ENCODE data around the gene TANGO6.

The TANGO6 gene

DNA sequence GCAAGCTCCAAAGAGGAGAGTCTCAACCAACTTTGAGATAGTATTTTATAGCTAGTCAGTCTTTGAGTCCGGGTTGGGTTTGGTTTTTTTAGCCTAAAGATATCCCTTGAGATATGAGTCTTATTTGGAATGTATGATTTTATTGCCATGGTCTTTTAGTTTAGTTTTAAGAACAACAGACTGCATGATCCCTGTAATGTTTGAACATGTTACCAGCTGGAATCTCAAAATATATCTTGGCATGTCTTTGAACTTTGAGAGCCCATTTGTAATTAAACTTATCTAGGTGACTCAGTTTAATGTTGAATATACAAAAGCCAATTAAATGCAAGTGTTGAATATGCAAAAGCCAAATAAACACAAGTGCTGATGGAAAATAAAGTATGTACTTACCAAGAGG, 100.6 kb downstream of the TANGO6 start:
- Mint-ChIP-seq H3K27me3 (ENCODE audit: low read depth, poor library complexity) (no peaks in the 10 kb centered on the region), H3K9me3 (peaks cover 38% of the 10 kb centered on the region), H3K36me3 (ENCODE audit: low read depth) (peaks cover 43% of the 10 kb centered on the region), H3K4me1 (no peaks in the 10 kb centered on the region), H3K27ac (no peak overlapping the region), H3K4me3 (no peak overlapping the region)
- TF ChIP-seq, protein P1, sequence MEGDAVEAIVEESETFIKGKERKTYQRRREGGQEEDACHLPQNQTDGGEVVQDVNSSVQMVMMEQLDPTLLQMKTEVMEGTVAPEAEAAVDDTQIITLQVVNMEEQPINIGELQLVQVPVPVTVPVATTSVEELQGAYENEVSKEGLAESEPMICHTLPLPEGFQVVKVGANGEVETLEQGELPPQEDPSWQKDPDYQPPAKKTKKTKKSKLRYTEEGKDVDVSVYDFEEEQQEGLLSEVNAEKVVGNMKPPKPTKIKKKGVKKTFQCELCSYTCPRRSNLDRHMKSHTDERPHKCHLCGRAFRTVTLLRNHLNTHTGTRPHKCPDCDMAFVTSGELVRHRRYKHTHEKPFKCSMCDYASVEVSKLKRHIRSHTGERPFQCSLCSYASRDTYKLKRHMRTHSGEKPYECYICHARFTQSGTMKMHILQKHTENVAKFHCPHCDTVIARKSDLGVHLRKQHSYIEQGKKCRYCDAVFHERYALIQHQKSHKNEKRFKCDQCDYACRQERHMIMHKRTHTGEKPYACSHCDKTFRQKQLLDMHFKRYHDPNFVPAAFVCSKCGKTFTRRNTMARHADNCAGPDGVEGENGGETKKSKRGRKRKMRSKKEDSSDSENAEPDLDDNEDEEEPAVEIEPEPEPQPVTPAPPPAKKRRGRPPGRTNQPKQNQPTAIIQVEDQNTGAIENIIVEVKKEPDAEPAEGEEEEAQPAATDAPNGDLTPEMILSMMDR (IDR thresholded peaks at IDR 0.05) = no peak
- DNase-seq = no peak

DNA sequence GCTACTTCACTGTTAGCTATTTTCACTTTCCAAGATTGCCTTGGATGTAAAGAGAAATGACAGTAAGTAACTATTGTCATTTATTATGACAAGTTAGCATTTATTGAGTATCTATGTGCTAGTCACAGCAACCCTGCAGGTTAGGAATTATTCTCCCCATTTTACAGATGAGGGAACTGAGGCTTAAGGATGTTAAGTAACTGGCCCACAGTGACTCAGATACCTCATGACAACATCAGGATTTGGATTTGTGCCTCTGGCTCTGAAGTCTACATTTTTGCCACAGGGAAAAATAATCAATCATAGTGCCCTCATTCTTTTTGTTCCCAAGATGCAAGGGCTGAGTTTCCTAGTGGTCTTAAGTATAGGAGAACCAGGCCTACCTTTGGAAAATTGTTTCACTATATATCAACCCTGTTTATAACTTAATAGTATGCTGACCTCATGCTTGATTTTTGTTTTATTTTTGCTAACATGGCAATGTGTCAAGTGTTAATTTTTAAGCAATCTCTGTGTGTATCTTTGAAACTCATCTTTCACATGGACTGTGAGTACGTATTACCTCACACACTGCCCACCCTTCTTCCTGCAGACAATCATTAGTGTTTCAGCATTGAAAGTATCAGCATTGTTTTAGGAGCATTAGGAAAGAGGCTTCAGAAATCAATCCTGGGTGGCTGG, 105.0 kb downstream of the TANGO6 start:
- TF ChIP-seq, protein P1 (IDR thresholded peaks at IDR 0.05) = no peak
- Mint-ChIP-seq H3K36me3 (ENCODE audit: low read depth) (peaks cover 37% of the 10 kb centered on the region), H3K4me1 (no peaks in the 10 kb centered on the region), H3K27ac (no peak overlapping the region), H3K9me3 (peaks cover 34% of the 10 kb centered on the region), H3K27me3 (ENCODE audit: low read depth, poor library complexity) (no peaks in the 10 kb centered on the region), H3K4me3 (no peak overlapping the region)
- no peak for DNase-seq

DNA sequence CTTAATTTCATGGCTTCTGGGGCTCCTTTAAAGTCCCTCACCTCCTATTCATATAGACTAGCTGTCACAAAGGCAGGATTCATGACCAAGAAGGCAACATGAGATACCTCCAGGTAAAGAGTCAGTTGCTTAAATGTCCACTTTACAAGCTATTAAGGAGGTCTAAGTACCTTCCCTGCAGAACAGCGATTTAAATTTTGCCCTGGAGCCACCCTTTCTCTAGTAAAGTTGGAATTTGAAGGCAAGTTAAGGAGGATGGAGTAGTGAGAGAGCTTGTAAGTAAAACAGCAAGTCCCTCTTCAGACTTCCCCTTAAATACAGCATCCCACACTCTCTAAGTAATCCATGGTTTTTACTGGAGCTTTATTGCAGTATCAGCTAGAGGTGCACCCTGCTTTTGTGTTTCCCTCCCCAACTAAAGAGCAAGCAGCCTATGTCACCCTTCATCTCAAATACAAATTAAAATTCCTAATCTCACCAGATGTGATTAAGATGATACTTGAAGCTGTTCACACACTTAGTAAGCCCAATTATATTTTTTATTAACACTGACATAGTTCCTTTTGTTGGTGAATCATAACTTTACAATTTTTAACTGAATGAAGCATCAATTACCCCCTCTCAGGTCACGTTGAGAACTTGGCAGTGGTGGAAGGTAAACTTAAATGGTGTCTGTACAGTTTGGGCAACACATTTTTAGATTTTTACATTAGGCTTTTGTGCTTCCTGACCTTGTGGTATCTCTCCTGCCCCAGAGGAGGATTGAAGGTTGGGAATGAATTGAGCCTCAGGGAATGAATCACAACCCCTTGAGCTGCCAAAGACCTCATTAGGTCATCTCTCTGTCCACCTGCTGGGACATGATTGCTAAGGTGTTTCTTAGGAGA, 108.9 kb downstream of the TANGO6 start:
- H3K27ac Mint-ChIP-seq = no peak overlapping the region
- H3K4me3 Mint-ChIP-seq = no peak overlapping the region
- H3K36me3 Mint-ChIP-seq (ENCODE audit: low read depth) = no peaks in the 10 kb centered on the region
- TF ChIP-seq, protein P1 (IDR thresholded peaks at IDR 0.05) = no peak
- no peaks in the 10 kb centered on the region for H3K4me1 Mint-ChIP-seq
- peaks cover 3% of the 10 kb centered on the region for H3K27me3 Mint-ChIP-seq (ENCODE audit: low read depth, poor library complexity)
- DNase-seq = no peak
- no peaks in the 10 kb centered on the region for H3K9me3 Mint-ChIP-seq

DNA sequence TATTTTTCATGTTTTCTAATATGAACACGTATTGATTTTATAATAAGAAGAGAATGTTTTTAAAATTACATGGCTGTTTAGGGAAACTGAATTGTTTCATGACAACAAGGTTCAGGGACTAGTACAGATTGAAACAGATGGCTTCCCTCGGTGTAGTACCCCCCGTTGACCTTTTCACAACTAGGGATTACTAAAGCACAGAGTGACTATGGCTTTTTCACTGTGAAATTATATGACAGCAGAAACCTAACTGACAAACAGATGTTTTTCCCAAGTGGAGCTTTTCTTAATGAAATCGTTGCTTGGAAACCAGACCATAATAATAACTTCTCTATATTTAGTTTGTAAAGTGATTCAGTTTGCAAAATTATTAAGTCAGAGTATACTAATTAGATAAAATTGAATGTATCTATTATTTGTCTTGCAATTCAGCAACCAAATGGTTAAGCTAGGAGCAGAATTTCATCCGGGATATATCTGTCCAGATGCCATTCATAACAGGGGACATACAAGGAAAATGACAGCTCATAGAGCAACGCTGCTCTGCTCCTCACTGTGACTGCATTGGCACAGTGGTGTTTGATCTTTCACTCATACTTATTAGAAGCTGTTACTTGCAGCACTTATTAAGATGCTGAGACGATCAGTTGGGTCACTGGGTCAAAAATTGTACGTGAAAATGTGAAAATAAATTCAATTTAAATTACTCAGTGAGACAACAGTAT, 111.7 kb downstream of the TANGO6 start:
- peaks cover 8% of the 10 kb centered on the region for H3K27me3 Mint-ChIP-seq (ENCODE audit: low read depth, poor library complexity)
- no peak overlapping the region for H3K4me3 Mint-ChIP-seq
- no peak for DNase-seq
- H3K9me3 Mint-ChIP-seq = no peaks in the 10 kb centered on the region
- TF ChIP-seq, protein P1 (IDR thresholded peaks at IDR 0.05) = no peak
- no peaks in the 10 kb centered on the region for H3K4me1 Mint-ChIP-seq
- H3K36me3 Mint-ChIP-seq (ENCODE audit: low read depth) = no peaks in the 10 kb centered on the region
- H3K27ac Mint-ChIP-seq = no peak overlapping the region

DNA sequence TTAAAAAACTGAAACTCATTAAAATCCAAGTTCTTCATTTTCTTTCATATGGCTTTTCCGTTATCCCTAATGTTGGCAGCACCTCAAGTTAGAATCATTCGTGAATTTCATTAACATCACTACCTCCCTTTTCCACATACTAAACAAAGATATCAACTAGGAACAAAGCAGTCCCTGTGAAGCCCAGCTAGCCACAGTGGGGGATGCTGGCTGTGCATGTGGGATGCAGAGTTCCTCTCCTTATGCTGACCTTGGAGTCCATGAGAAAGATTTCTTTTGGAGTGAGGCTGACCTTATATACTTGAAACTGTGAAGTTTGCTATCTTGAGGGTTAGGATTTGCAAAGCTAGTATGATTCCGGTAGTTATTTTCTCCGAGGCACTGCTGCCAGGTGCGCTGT, 117.6 kb downstream of the TANGO6 start:
- TF ChIP-seq, protein P1 (IDR thresholded peaks at IDR 0.05) = no peak
- DNase-seq = no peak
- Mint-ChIP-seq H3K4me1 (no peaks in the 10 kb centered on the region), H3K4me3 (no peak overlapping the region), H3K27ac (no peak overlapping the region), H3K27me3 (ENCODE audit: low read depth, poor library complexity) (peaks cover 4% of the 10 kb centered on the region), H3K9me3 (peaks cover 6% of the 10 kb centered on the region), H3K36me3 (ENCODE audit: low read depth) (peaks cover 16% of the 10 kb centered on the region)
